K562 (cell line): Measurements from ENCODE around the gene CCDC178. TPM values are rescaled to one million over a fixed set of nuclear protein-coding genes. Genes with fewer than 3 reads are reported as not detected.
A peak's percentile ranks its signal among the peaks of the same experiment; 100 is the strongest.

Experiments used
- FOXA3 ChIP-seq, 2 experiments: fragments of 450-650 bp in 1 of 2; sonication (generic) in 1 of 2; formaldehyde crosslinking; IDR thresholded peaks in 1 of 2; conservative IDR thresholded peaks in 1 of 2; 2 replicates each; pipeline versions ENCODE4 v1.4.0 to v1.8.0; 2020 to 2022; ENCODE audit warnings: mild to moderate bottlenecking in 2 of 2, missing genetic modification reagents in 1 of 2
- HDGF ChIP-seq: fragments of 450-650 bp; IDR thresholded peaks from 2 replicates; pipeline ENCODE4 v1.6.1; 2016
- MXI1 ChIP-seq: IDR thresholded peaks from 2 replicates; pipeline ENCODE4 v1.6.1; 2011; ENCODE audit warnings: low read depth, mild to moderate bottlenecking, improper control_type of control experiment, low read length
- NR2C2 ChIP-seq, 2 experiments: fragments of 200-800 bp in 1 of 2; sonication (Bioruptor generic) in 1 of 2; sonication (generic) in 1 of 2; formaldehyde crosslinking in 1 of 2; IDR thresholded peaks; 2 replicates each; pipeline versions ENCODE4 v1.6.1 to v1.8.0; 2016 to 2022; ENCODE audit warnings: mild to moderate bottlenecking in 1 of 2, missing compliant biosample characterization in 1 of 2, missing genetic modification characterization in 1 of 2, missing genetic modification reagents in 1 of 2
- NR2F6 ChIP-seq: fragments of 450-650 bp; formaldehyde crosslinking; IDR thresholded peaks from 2 replicates; pipeline ENCODE4 v1.4.0; 2020; ENCODE audit warnings: mild to moderate bottlenecking
- SMC3 ChIP-seq: conservative IDR thresholded peaks from 2 replicates; pipeline ENCODE4 v1.6.1; 2011; ENCODE audit warnings: low read depth, low read length, improper control_type of control experiment; ENCODE audit not compliant: insufficient read depth
- U2AF2 ChIP-seq: fragments of 200-400 bp; formaldehyde crosslinking; optimal IDR thresholded peaks from 2 replicates; pipeline ENCODE3; 2017; ENCODE audit warnings: low read depth, mild to moderate bottlenecking, low read length
- XRCC4 ChIP-seq: IDR thresholded peaks from one replicate; pipeline ENCODE4 v1.6.1; 2011; ENCODE audit not compliant: insufficient read depth, insufficient read length; ENCODE audit errors: extremely low read depth
- ZNF174 ChIP-seq: fragments of 250-450 bp; sonication (Bioruptor Pico); IDR thresholded peaks from 2 replicates; pipeline ENCODE4 v1.4.0; 2020; ENCODE audit warnings: mild to moderate bottlenecking
- ZNF197 ChIP-seq: fragments of 200-800 bp; sonication (Bioruptor generic); IDR thresholded peaks from 2 replicates; pipeline ENCODE4 v1.6.1; 2016; ENCODE audit warnings: low read depth, missing genetic modification characterization, missing compliant biosample characterization
- polyA plus RNA-seq, 8 experiments: library from polyadenylated mRNA; depleted of rRNA in 4 of 8; stranded (reverse) in 5 of 8; unstranded in 3 of 8; fragments of >200 nt; fragmentation: Nextera tagmentation in 2 of 8; fragmentation: Illumina TruSeq in 1 of 8; extraction: Ambion mirVana in 2 of 8; extraction: Trizol in 1 of 8; gene quantifications; 2 replicates each; pipeline versions ENCODE4 v1.2.1 to v1.2.3, GENCODE V29; 2011 to 2014; ENCODE audit warnings: inconsistent platforms in 1 of 8, missing spikeins in 1 of 8
- total RNA-seq, 7 experiments: library from RNA; depleted of rRNA in 6 of 7; stranded (reverse); fragments of >200 nt in 6 of 7; fragmentation: Illumina TruSeq in 2 of 7; extraction: Trizol in 2 of 7; gene quantifications; 2 replicates each; pipeline versions ENCODE4 v1.2.1 to v1.2.3, GENCODE V29; 2011 to 2021; ENCODE audit warnings: low replicate concordance in 1 of 7
- TF ChIP-seq, protein P1 (sequence below): fragments of 450-650 bp; IDR thresholded peaks from 2 replicates; pipeline ENCODE4 v1.6.1; 2016; ENCODE audit warnings: borderline replicate concordance
- TF ChIP-seq, protein P2 (sequence below): fragments of 450-650 bp; IDR thresholded peaks from 2 replicates; pipeline ENCODE4 v1.6.1; 2017; ENCODE audit warnings: antibody characterized with exemption, mild to moderate bottlenecking
- TF ChIP-seq, protein P3 (sequence below): IDR thresholded peaks from 2 replicates; pipeline ENCODE4 v1.6.1; 2011; ENCODE audit warnings: borderline replicate concordance, low read depth, mild to moderate bottlenecking, moderate library complexity, low read length; ENCODE audit not compliant: insufficient read depth, poor library complexity, severe bottlenecking

The CCDC178 gene
- total and polyA plus RNA-seq, 9 of the 15 experiments (the other 6 are each of a cell fraction or from before 2014, with no cell fraction given), result 0.12 to 0.47 (median 0.15) TPM; not detected in 6

DNA sequence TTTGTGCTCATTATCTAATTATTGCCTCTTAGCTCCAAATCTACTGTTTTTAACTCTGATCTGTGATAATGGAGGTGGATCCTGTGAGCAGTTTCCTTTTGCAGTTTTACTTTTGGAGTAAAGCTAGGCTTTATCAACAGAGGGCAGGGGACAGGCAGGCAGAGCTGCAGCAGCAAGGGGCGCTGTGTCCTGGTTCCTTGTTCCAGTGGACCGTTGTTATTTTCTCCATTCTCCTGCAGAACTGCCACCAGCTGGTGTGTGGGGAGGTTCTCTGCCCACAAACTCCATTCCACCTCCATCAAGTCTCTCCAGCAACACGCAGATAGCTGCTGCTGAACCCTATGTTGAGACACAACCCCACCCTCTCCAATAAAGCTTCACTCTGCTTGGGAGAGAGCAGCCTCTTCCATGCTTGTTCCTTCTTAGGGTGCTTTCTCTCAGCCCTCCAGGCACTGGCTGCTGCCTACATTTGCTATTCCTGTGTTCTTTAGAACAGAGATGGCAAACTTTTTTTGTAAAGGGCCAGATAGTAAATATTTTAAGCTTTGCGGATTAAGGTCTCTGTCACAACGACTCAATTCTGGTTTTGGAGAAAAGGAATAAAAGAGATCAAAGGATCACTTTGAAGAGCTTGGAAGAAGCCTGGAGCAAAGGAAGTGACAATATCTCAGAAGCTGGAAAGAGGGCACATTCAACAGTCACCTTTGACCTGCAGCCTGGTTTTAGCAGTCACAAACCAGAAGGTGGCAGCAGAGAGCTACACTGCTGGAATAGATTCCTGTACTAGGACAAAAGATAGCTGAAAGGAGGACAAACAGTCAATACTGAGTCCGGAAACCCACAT, 208.8 kb downstream of the CCDC178 start (continued):
- TF ChIP-seq U2AF2 (no peak), SMC3 (peak; percentile 48), ZNF197 (CRISPR knock-in tag) (no peak), FOXA3 (CRISPR knock-in tag; conservative IDR thresholded peaks at IDR 0.05 in 1 of 2, IDR thresholded peaks at IDR 0.05 in 1 of 2) (no peak), XRCC4 (no peak), NR2F6 (CRISPR knock-in tag) (peak; percentile 61; the same call in 1 of the 2 replicates), ZNF174 (CRISPR knock-in tag) (no peak), MXI1 (no peak), HDGF (no peak), NR2C2 (CRISPR knock-in tag; IDR thresholded peaks at IDR 0.05) (peak; percentile 84), NR2C2 (tag; IDR thresholded peaks at IDR 0.05) (peak; percentile 91)
- TF ChIP-seq, protein P1, sequence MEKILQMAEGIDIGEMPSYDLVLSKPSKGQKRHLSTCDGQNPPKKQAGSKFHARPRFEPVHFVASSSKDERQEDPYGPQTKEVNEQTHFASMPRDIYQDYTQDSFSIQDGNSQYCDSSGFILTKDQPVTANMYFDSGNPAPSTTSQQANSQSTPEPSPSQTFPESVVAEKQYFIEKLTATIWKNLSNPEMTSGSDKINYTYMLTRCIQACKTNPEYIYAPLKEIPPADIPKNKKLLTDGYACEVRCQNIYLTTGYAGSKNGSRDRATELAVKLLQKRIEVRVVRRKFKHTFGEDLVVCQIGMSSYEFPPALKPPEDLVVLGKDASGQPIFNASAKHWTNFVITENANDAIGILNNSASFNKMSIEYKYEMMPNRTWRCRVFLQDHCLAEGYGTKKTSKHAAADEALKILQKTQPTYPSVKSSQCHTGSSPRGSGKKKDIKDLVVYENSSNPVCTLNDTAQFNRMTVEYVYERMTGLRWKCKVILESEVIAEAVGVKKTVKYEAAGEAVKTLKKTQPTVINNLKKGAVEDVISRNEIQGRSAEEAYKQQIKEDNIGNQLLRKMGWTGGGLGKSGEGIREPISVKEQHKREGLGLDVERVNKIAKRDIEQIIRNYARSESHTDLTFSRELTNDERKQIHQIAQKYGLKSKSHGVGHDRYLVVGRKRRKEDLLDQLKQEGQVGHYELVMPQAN, result no peak
- TF ChIP-seq, protein P2, sequence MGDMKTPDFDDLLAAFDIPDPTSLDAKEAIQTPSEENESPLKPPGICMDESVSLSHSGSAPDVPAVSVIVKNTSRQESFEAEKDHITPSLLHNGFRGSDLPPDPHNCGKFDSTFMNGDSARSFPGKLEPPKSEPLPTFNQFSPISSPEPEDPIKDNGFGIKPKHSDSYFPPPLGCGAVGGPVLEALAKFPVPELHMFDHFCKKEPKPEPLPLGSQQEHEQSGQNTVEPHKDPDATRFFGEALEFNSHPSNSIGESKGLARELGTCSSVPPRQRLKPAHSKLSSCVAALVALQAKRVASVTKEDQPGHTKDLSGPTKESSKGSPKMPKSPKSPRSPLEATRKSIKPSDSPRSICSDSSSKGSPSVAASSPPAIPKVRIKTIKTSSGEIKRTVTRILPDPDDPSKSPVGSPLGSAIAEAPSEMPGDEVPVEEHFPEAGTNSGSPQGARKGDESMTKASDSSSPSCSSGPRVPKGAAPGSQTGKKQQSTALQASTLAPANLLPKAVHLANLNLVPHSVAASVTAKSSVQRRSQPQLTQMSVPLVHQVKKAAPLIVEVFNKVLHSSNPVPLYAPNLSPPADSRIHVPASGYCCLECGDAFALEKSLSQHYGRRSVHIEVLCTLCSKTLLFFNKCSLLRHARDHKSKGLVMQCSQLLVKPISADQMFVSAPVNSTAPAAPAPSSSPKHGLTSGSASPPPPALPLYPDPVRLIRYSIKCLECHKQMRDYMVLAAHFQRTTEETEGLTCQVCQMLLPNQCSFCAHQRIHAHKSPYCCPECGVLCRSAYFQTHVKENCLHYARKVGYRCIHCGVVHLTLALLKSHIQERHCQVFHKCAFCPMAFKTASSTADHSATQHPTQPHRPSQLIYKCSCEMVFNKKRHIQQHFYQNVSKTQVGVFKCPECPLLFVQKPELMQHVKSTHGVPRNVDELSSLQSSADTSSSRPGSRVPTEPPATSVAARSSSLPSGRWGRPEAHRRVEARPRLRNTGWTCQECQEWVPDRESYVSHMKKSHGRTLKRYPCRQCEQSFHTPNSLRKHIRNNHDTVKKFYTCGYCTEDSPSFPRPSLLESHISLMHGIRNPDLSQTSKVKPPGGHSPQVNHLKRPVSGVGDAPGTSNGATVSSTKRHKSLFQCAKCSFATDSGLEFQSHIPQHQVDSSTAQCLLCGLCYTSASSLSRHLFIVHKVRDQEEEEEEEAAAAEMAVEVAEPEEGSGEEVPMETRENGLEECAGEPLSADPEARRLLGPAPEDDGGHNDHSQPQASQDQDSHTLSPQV, result no peak
- TF ChIP-seq, protein P3, sequence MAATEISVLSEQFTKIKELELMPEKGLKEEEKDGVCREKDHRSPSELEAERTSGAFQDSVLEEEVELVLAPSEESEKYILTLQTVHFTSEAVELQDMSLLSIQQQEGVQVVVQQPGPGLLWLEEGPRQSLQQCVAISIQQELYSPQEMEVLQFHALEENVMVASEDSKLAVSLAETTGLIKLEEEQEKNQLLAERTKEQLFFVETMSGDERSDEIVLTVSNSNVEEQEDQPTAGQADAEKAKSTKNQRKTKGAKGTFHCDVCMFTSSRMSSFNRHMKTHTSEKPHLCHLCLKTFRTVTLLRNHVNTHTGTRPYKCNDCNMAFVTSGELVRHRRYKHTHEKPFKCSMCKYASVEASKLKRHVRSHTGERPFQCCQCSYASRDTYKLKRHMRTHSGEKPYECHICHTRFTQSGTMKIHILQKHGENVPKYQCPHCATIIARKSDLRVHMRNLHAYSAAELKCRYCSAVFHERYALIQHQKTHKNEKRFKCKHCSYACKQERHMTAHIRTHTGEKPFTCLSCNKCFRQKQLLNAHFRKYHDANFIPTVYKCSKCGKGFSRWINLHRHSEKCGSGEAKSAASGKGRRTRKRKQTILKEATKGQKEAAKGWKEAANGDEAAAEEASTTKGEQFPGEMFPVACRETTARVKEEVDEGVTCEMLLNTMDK, result no peak
